HepG2 (cell line): Measurements from ENCODE around the gene GTF2H3. TPM values are rescaled to one million over a fixed set of nuclear protein-coding genes. Genes with fewer than 3 reads are reported as not detected.

Experiments
- ATF3 ChIP-seq: sonication (generic); formaldehyde crosslinking; IDR thresholded peaks from 2 replicates; pipeline ENCODE4 v1.4.0; 2020; ENCODE audit warnings: missing genetic modification reagents
- CBX5 ChIP-seq: sonication (generic); formaldehyde crosslinking; IDR thresholded peaks from 2 replicates; pipeline ENCODE4 v1.4.0; 2020; ENCODE audit warnings: missing genetic modification reagents, borderline replicate concordance
- DMTF1 ChIP-seq: sonication (generic); formaldehyde crosslinking; IDR thresholded peaks from 2 replicates; pipeline ENCODE4 v1.4.0; 2020; ENCODE audit warnings: mild to moderate bottlenecking, missing genetic modification reagents
- EZH2 ChIP-seq: conservative IDR thresholded peaks from 2 replicates; pipeline ENCODE4 v1.6.1; 2012; ENCODE audit warnings: mild to moderate bottlenecking, low read depth, low read length, moderate library complexity
- FOXA3 ChIP-seq: IDR thresholded peaks from 2 replicates; pipeline ENCODE4 v1.6.1; 2016; ENCODE audit warnings: missing genetic modification reagents, missing compliant biosample characterization
- FOXK2 ChIP-seq: fragments of 450-650 bp; IDR thresholded peaks from 2 replicates; pipeline ENCODE4 v1.6.1; 2016
- FOXP4 ChIP-seq: sonication (generic); formaldehyde crosslinking; IDR thresholded peaks from 2 replicates; pipeline ENCODE4 v1.4.0; 2020; ENCODE audit warnings: missing genetic modification reagents
- GTF2F1 ChIP-seq: fragments of 150-350 bp; IDR thresholded peaks from 2 replicates; pipeline ENCODE4 v1.6.1; 2014; ENCODE audit warnings: low read length
- HDAC2 ChIP-seq: sonication (generic); formaldehyde crosslinking; IDR thresholded peaks from 2 replicates; pipeline ENCODE4 v1.4.0; 2020; ENCODE audit warnings: missing genetic modification reagents
- KDM6A ChIP-seq: IDR thresholded peaks from 2 replicates; pipeline ENCODE4 v1.6.1; 2016; ENCODE audit warnings: low read depth
- NR3C1 ChIP-seq: sonication (generic); formaldehyde crosslinking; IDR thresholded peaks from 2 replicates; pipeline ENCODE4 v1.4.0; 2020; ENCODE audit warnings: missing genetic modification reagents
- PAF1 ChIP-seq: IDR thresholded peaks from 2 replicates; pipeline ENCODE4 v1.6.1; 2016; ENCODE audit warnings: missing genetic modification reagents, missing compliant biosample characterization
- RXRB ChIP-seq: IDR thresholded peaks from 2 replicates; pipeline ENCODE4 v1.6.1; 2016; ENCODE audit warnings: borderline replicate concordance, missing genetic modification reagents, missing compliant biosample characterization
- SP2 ChIP-seq: sonication (generic); formaldehyde crosslinking; IDR thresholded peaks from 2 replicates; pipeline ENCODE4 v1.5.1; 2020; ENCODE audit warnings: mild to moderate bottlenecking, missing genetic modification reagents
- STAT6 ChIP-seq: sonication (generic); formaldehyde crosslinking; IDR thresholded peaks from 2 replicates; pipeline ENCODE4 v1.4.0; 2020; ENCODE audit warnings: missing genetic modification reagents, mild to moderate bottlenecking, borderline replicate concordance
- TAF15 ChIP-seq: fragments of 200-400 bp; formaldehyde crosslinking; IDR thresholded peaks from one replicate; pipeline ENCODE4 v1.6.1; 2018; ENCODE audit warnings: mild to moderate bottlenecking, low read depth, low read length; ENCODE audit not compliant: poor library complexity, severe bottlenecking
- TGIF2 ChIP-seq: IDR thresholded peaks from 2 replicates; pipeline ENCODE4 v1.6.1; 2016; ENCODE audit warnings: control low read depth, missing compliant biosample characterization
- ZBTB8A ChIP-seq: sonication (generic); formaldehyde crosslinking; IDR thresholded peaks from 2 replicates; pipeline ENCODE4 v1.4.0; 2020; ENCODE audit warnings: mild to moderate bottlenecking, low read depth, missing genetic modification reagents, borderline replicate concordance
- ZFP90 ChIP-seq: sonication (generic); formaldehyde crosslinking; IDR thresholded peaks from 2 replicates; pipeline ENCODE4 v1.8.0; 2022; ENCODE audit warnings: missing genetic modification reagents, mild to moderate bottlenecking, inconsistent platforms, borderline replicate concordance
- ZNF3 ChIP-seq: IDR thresholded peaks from 2 replicates; pipeline ENCODE4 v1.7.0; 2017; ENCODE audit warnings: inconsistent platforms
- ZNF546 ChIP-seq: sonication (generic); formaldehyde crosslinking; conservative IDR thresholded peaks from 2 replicates; pipeline ENCODE4 v1.8.1; 2023; ENCODE audit warnings: mild to moderate bottlenecking, missing genetic modification reagents
- ZNF563 ChIP-seq: sonication (generic); formaldehyde crosslinking; IDR thresholded peaks from 2 replicates; pipeline ENCODE4 v1.8.0; 2022; ENCODE audit warnings: mild to moderate bottlenecking, moderate library complexity, missing genetic modification reagents
- ZNF660 ChIP-seq: sonication (generic); formaldehyde crosslinking; IDR thresholded peaks from 2 replicates; pipeline ENCODE4 v1.5.1; 2020; ENCODE audit warnings: mild to moderate bottlenecking, low read depth, missing genetic modification reagents, borderline replicate concordance
- polyA plus RNA-seq, 8 experiments: library from polyadenylated mRNA; depleted of rRNA in 3 of 8; stranded (reverse) in 7 of 8; unstranded in 1 of 8; fragments of >200 nt; fragmentation: Illumina TruSeq in 4 of 8; extraction: Trizol in 4 of 8; gene quantifications; 2 replicates each; pipeline versions ENCODE4 v1.2.1 to v1.2.3, GENCODE V29; 2011 to 2016; ENCODE audit warnings: low read depth in 4 of 8, missing spikeins in 1 of 8, mixed read lengths in 1 of 8; ENCODE audit not compliant: insufficient read depth in 1 of 8
- total RNA-seq, 5 experiments: library from RNA; depleted of rRNA; stranded (reverse); fragments of >200 nt; fragmentation: Illumina TruSeq; extraction: Trizol; gene quantifications; 2 replicates each; pipeline ENCODE4 v1.2.3, GENCODE V29; 2016; ENCODE audit warnings: low read depth in 1 of 5

The GTF2H3 gene
- total and polyA plus RNA-seq, 2 of the 13 experiments (the other 11 are each of a cell fraction or from before 2014, with no cell fraction given) = 35.8 to 58.8 TPM

GRCh38 chr12:123633379-123634141 is at the start of gene GTF2H3, which contains the start of gene EIF2B1 (continued):
- TF ChIP-seq FOXP4 (CRISPR knock-in tag) (peak; percentile 78; the same call in 1 of the 2 replicates), ZNF563 (peak; percentile 82), SP2 (CRISPR knock-in tag) (peak; percentile 84), ATF3 (CRISPR knock-in tag) (peak; percentile 41; the same call in 1 of the 2 replicates), RXRB (peak; percentile 69), PAF1 (CRISPR knock-in tag) (no peak), HDAC2 (CRISPR knock-in tag) (peak; percentile 93), KDM6A (no peak), ZFP90 (CRISPR knock-in tag) (peak; percentile 78; the same call in 1 of the 2 replicates), TGIF2 (CRISPR knock-in tag) (peak; percentile 96), STAT6 (CRISPR knock-in tag) (no peak; the same call in 1 of the 2 replicates), CBX5 (CRISPR knock-in tag) (peak; percentile 44; the same call in 1 of the 2 replicates), FOXK2 (peak; percentile 70), TAF15 (no peak), GTF2F1 (no peak), FOXA3 (CRISPR knock-in tag) (peak; percentile 67; the same call in 1 of the 2 replicates), EZH2 (no peak), ZNF660 (CRISPR knock-in tag) (no peak), DMTF1 (CRISPR knock-in tag) (no peak), NR3C1 (CRISPR knock-in tag) (no peak), ZNF3 (CRISPR knock-in tag) (no peak), ZBTB8A (CRISPR knock-in tag) (no peak), ZNF546 (0 out of 2 replicates have a peak, but pooled peaks have one; percentile 49)
